Immature natural killer cell (primary cell): ENCODE results near the gene C6orf120. TPM values are rescaled to one million over a fixed set of nuclear protein-coding genes. Genes with fewer than 3 reads are reported as not detected.

Experiments used
- DNase-seq, 3 donors: peaks; one replicate each; pipeline ENCODE4 v3.0.0; 2022; ENCODE audit warnings: mixed read lengths in 1 of 3
- H3K27ac Mint-ChIP-seq, 6 donors: one replicate each; pipeline ENCODE4 v1.8.0; 2020; ENCODE audit warnings: mixed read lengths in 6 of 6, mild to moderate bottlenecking in 5 of 6, inconsistent platforms in 4 of 6, moderate library complexity in 3 of 6
- H3K27me3 Mint-ChIP-seq, 3 donors: one replicate each; pipeline ENCODE4 v1.8.0; 2020 to 2021; ENCODE audit warnings: low read depth in 3 of 3, mild to moderate bottlenecking in 3 of 3, mixed read lengths in 3 of 3, moderate library complexity in 3 of 3, inconsistent platforms in 1 of 3
- H3K36me3 Mint-ChIP-seq, 3 donors: one replicate each; pipeline ENCODE4 v1.8.0; 2020; ENCODE audit warnings: mixed read lengths in 3 of 3, inconsistent platforms in 2 of 3, mild to moderate bottlenecking in 2 of 3
- H3K4me1 Mint-ChIP-seq, 2 donors: one replicate each; pipeline ENCODE4 v1.8.0; 2020; ENCODE audit warnings: inconsistent platforms in 2 of 2, mild to moderate bottlenecking in 2 of 2, mixed read lengths in 2 of 2, moderate library complexity in 1 of 2
- H3K4me3 Mint-ChIP-seq, 5 donors: one replicate each; pipeline ENCODE4 v1.8.0; 2020; ENCODE audit warnings: mild to moderate bottlenecking in 5 of 5, mixed read lengths in 5 of 5, inconsistent platforms in 3 of 5, moderate library complexity in 3 of 5
- H3K9me3 Mint-ChIP-seq, 6 donors: one replicate each; pipeline ENCODE4 v1.8.0; 2020; ENCODE audit warnings: mild to moderate bottlenecking in 6 of 6, mixed read lengths in 6 of 6, inconsistent platforms in 4 of 6, moderate library complexity in 3 of 6
- polyA plus RNA-seq, 3 donors: library from polyadenylated mRNA; unstranded; fragments of 300-500 nt; fragmentation: Illumina TruSeq; gene quantifications; one replicate each; pipeline ENCODE4 v1.2.3, GENCODE V29; 2021

Gene C6orf120
- polyA plus RNA-seq = 10 to 100 TPM in 1 of 3 donors, 1 to 10 TPM in 2; 2.2 to 10.1 (median 4.9) TPM

- peaks cover 0 to 6% (median 2%) of the 10 kb centered on the region in 3 donors for H3K27me3 Mint-ChIP-seq
- H3K36me3 Mint-ChIP-seq = peaks cover 0 to 4% (median 0%) of the 10 kb centered on the region in 3 donors
- peaks cover 45 to 62% of the 10 kb centered on the region in 2 donors for H3K4me1 Mint-ChIP-seq
- peak; percentile 96 to 97 (median 97) for DNase-seq
- H3K4me3 Mint-ChIP-seq = peak within 1 kb of the TSS; percentile 90 to 93 (median 91)
- peaks cover 0 to 3% (median 0%) of the 10 kb centered on the region in 6 donors for H3K9me3 Mint-ChIP-seq
- peak within 1 kb of the TSS; percentile 88 to 95 (median 93) for H3K27ac Mint-ChIP-seq
Observed at GRCh38 chr6:169701954-169702839, at the start of gene C6orf120, which contains the start of gene WDR27. C6orf120 (plus strand) TSS chr6:169702126; CDS start chr6:169702460, 334 bp downstream. WDR27 (minus strand) TSS chr6:169702029; CDS start chr6:169689005, 13,024 bp downstream.

- H3K27me3 Mint-ChIP-seq = peaks cover 0 to 4% (median 3%) of the 10 kb centered on the region in 3 donors
- peaks cover 0 to 12% (median 2%) of the 10 kb centered on the region in 3 donors for H3K36me3 Mint-ChIP-seq
- H3K9me3 Mint-ChIP-seq = no peaks in the 10 kb centered on the region
- peaks cover 17 to 21% of the 10 kb centered on the region in 2 donors for H3K4me1 Mint-ChIP-seq
- H3K4me3 Mint-ChIP-seq = no peak overlapping the region
- H3K27ac Mint-ChIP-seq = no peak overlapping the region
- no peak for DNase-seq
Observed at GRCh38 chr6:169652896-169653295, 49.0 kb upstream of the C6orf120 start.

DNA sequence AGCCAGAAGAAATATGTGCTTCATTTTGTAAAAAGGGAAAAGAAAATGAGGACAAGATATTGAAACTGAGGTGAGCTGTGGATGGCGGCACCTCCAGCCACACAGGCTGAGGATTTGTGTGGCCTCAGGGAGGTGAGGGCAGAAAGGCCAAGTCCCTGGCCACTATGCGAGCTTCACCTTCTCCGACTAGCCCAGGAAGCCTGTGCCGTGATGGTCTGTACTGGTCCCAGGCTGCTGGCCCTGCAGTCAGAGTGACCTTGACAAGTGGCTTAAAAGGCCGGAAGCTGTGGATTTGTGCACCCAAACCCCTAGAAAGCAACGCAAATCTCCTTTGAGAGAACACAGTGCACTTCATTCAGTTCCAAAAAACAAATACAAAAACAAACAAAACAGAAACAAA is 48.2 kb upstream of the C6orf120 start:
- peaks cover 0 to 4% (median 3%) of the 10 kb centered on the region in 3 donors for H3K27me3 Mint-ChIP-seq
- peaks cover 0 to 12% (median 6%) of the 10 kb centered on the region in 3 donors for H3K36me3 Mint-ChIP-seq
- H3K4me3 Mint-ChIP-seq = peak overlapping the region; percentile 91 to 95 (median 93)
- no peaks in the 10 kb centered on the region for H3K9me3 Mint-ChIP-seq
- H3K4me1 Mint-ChIP-seq = peaks cover 17 to 21% of the 10 kb centered on the region in 2 donors
- H3K27ac Mint-ChIP-seq = peak overlapping the region; percentile 85 to 94 (median 92)
- no peak for DNase-seq

DNA sequence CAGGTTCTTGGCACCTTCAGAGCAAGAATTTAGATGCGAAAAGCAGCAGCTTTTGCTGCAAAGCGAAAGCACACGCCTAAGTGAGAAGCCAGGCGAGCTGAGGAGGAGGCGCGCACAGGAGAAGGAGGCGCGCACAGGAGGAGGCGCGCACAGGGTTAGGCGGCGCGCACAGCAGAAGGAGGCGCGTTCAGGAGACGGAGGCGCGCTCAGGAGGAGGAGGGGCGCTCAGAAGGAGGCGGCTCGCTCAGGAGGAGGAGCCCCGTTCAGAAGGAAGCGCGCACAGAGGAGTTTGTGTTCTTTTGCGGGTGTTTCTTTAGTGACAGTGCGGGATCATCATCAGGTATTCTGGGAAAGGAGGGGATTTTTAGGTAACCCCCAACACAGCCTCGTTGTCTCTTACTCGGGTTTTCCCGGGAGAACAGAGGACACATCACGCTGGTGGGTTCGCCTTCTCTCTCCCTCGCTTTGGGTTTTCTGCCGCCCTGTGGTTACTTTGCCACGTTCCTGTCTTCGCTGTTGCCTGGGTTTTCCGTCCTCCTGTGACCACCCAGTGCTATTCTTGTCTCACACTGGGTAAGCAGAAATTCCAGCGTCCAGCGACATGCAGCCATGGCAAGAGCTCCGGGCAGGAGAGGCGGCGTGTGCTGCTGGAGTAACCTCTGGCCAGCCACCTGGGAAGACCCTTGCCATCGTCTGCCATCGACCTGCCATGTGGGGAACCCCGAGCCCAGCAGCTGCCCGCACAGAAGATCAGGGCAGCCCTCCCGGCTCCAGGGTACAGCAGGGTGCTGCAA is 47.1 kb upstream of the C6orf120 start:
- H3K4me1 Mint-ChIP-seq = peaks cover 17 to 21% of the 10 kb centered on the region in 2 donors
- H3K27me3 Mint-ChIP-seq = peaks cover 0 to 5% (median 3%) of the 10 kb centered on the region in 3 donors
- peaks cover 0 to 12% (median 11%) of the 10 kb centered on the region in 3 donors for H3K36me3 Mint-ChIP-seq
- peak overlapping the region; percentile 91 to 95 (median 93) for H3K4me3 Mint-ChIP-seq
- no peaks in the 10 kb centered on the region for H3K9me3 Mint-ChIP-seq
- peak overlapping the region; percentile 85 to 94 (median 92) for H3K27ac Mint-ChIP-seq
- DNase-seq = peak; percentile 74 to 81 (median 79)

DNA sequence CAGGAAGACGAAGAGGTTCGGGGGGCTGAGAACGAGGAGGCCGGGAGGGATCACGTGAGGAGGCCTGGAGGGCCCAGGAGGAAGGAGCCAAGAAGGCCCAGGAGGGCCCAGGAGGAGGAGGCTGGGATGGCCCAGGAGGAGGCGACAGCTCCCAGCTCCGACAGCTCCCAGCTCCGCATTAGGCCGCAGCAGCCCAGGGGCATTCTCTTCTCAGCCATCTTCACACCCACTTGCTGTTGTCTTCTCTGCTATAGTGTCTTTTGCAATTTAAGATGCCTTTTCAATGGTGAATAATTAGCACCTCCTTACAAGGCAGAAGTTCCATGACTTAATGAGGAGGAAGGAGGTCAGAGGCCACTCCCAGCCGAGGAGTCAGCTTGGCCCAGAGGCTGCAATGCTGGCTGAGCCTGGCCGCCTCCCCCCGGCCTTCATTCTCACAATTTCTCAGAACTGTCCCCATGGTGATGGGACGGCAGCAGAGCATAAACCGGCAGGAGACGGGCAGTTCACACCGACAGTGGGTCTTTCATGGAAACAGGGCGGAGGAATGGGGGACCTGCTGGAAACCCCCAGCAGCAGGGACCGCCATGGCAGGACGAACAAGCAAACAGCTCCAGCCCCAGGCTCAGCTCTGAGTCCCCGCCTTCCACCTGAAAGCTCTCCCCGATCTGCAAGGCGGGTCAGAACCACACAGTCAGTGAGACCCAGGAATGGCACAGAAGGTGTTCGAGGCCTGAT is 45.2 kb upstream of the C6orf120 start:
- Mint-ChIP-seq H3K27ac (peak overlapping the region in 1 of 6 donors; percentile 30), H3K4me3 (peak overlapping the region in 2 of 5 donors; percentile 28 to 43), H3K27me3 (peaks cover 0 to 4% (median 3%) of the 10 kb centered on the region in 3 donors), H3K9me3 (no peaks in the 10 kb centered on the region), H3K4me1 (peaks cover 17 to 21% of the 10 kb centered on the region in 2 donors), H3K36me3 (peaks cover 0 to 11% (median 10%) of the 10 kb centered on the region in 3 donors)
- DNase-seq = no peak

DNA sequence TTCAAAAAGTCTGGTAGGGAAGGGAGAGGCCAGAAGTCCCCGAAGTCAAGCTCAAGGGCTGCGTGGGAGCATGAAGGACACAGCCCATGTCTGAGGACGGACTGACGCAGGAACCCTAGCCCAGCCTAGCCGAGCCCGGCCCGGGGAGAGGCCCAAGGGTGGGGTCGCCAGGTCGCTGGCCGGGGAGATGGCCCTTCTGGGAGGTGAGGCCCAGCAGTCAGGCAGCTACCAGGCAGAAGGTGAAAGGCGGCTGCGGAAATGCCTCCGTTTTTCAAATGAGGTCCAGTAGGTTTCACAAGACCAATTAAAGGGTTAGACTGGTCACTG is 44.7 kb upstream of the C6orf120 start:
- Mint-ChIP-seq H3K4me3 (peak overlapping the region in 1 of 5 donors; percentile 28), H3K9me3 (no peaks in the 10 kb centered on the region), H3K27me3 (peaks cover 0 to 4% (median 3%) of the 10 kb centered on the region in 3 donors), H3K4me1 (peaks cover 17 to 21% of the 10 kb centered on the region in 2 donors), H3K27ac (peak overlapping the region in 1 of 6 donors; percentile 30), H3K36me3 (peaks cover 0 to 11% (median 10%) of the 10 kb centered on the region in 3 donors)
- no peak for DNase-seq

DNA sequence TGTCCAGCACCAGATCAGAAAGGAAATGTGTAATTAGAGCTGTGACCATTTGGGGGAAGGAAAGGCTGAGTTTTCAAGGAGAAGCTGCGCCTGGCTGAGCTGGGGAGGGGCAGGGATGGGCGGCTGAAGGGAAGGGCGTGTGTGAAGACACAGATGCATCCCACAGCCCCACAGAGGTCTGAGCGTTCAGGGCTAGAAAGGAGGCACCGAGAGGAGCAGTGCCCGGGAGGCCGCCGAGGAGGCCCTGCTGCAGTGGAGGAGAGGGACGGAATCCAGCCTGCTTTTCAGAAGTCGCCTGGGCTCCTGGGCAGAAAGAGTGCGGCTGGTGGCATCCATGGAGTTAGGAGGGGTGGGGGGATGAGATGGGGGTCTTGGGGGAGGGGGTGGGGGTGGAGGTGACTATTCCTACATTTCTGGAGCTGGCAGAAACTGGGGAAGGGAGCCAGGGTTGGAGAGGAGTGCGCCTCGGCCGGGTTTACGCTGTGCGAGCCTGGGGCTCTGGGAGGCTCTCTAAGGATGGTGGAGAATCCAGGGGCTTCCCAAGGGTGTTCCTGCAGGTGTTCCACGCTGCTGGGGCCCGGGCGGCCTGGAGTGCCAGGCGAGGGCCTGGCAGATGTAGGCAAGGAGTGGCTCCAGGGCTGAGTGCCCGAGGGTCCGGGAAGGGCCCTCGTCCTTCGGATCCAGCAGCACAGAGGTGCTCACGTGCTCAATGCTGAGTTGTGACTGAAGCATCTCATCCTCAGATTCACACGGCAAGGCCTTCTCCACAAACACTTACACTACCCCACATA is 41.9 kb upstream of the C6orf120 start:
- Mint-ChIP-seq H3K27ac (no peak overlapping the region), H3K4me3 (no peak overlapping the region), H3K36me3 (peaks cover 0 to 25% (median 18%) of the 10 kb centered on the region in 3 donors), H3K9me3 (no peaks in the 10 kb centered on the region), H3K4me1 (peaks cover 5 to 6% of the 10 kb centered on the region in 2 donors), H3K27me3 (peaks cover 0 to 4% (median 0%) of the 10 kb centered on the region in 3 donors)
- DNase-seq = no peak

- H3K27ac Mint-ChIP-seq = no peak overlapping the region
- H3K27me3 Mint-ChIP-seq = peaks cover 0 to 4% (median 0%) of the 10 kb centered on the region in 3 donors
- H3K4me1 Mint-ChIP-seq = no peaks in the 10 kb centered on the region
- H3K4me3 Mint-ChIP-seq = no peak overlapping the region
- H3K9me3 Mint-ChIP-seq = no peaks in the 10 kb centered on the region
- no peak for DNase-seq
- H3K36me3 Mint-ChIP-seq = peaks cover 0 to 25% (median 18%) of the 10 kb centered on the region in 3 donors
Observed at GRCh38 chr6:169660751-169661390, 41.1 kb upstream of the C6orf120 start.

DNA sequence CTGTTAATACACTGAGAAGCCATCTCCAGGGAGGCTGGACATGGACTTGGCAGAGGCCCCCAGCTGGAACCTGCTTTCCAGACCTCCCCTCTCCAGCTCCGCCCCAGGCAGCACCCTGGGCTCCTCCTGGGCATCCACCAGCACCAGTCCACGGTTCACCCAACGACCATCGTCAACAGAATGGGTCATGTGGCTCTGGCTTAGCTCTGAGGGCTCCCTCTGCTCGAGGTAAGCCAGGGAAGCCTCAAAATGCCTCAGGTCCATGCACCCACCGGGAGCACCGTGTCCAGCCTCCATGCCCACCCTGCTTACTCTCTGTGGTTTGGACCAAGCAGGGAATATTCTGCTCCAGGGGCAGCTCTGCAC is 40.6 kb upstream of the C6orf120 start:
- no peak overlapping the region for H3K4me3 Mint-ChIP-seq
- DNase-seq = no peak
- no peak overlapping the region for H3K27ac Mint-ChIP-seq
- H3K36me3 Mint-ChIP-seq = peaks cover 0 to 29% (median 15%) of the 10 kb centered on the region in 3 donors
- H3K9me3 Mint-ChIP-seq = no peaks in the 10 kb centered on the region
- H3K27me3 Mint-ChIP-seq = peaks cover 0 to 4% (median 0%) of the 10 kb centered on the region in 3 donors
- H3K4me1 Mint-ChIP-seq = no peaks in the 10 kb centered on the region

DNA sequence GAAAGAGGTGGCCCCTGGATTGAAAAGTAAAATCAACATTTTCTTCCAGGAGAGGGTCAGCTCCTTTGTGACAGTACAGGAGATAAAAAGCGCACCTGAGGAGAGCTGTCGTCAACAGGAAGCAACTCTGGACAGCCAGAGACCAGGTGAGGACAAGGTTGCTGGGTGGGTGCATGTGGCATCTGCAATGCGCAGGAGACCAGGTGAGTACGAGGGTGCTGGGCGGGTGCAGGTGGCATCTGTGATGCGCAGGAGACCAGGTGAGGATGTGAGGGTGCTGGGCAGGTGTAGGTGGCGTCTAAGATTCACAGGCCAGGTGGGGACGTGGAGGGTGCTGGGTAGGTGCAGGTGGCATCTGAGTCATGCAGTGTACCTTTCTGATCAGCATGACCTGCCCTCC is 38.5 kb upstream of the C6orf120 start:
- Mint-ChIP-seq H3K4me1 (no peaks in the 10 kb centered on the region), H3K4me3 (no peak overlapping the region), H3K27me3 (peaks cover 0 to 1% (median 0%) of the 10 kb centered on the region in 3 donors), H3K9me3 (no peaks in the 10 kb centered on the region), H3K36me3 (peaks cover 4 to 34% (median 11%) of the 10 kb centered on the region in 3 donors), H3K27ac (peak overlapping the region in 1 of 6 donors; percentile 19)
- no peak for DNase-seq

DNA sequence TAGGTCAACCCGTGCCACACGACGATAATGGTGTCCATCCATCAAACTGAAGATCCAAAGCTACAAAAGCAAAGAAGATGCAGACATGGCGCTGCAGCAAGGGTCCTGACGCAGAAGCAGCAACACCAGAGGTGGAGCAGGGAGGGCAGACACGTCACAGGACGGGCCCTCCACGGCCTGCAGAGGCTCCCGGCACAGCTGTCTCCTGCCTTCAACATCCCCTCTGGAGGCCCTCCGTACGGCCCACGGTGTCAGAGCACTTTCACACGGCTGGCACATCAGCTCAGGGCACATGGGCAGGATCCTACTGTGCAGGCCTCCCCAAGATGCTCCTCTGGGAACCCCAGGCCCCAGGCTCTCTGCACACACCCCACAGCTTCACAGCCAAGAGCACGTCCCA is 37.7 kb upstream of the C6orf120 start:
- Mint-ChIP-seq H3K27ac (no peak overlapping the region), H3K4me1 (no peaks in the 10 kb centered on the region), H3K9me3 (no peaks in the 10 kb centered on the region), H3K36me3 (peaks cover 4 to 33% (median 11%) of the 10 kb centered on the region in 3 donors), H3K4me3 (no peak overlapping the region), H3K27me3 (peaks cover 0 to 1% (median 0%) of the 10 kb centered on the region in 3 donors)
- DNase-seq = no peak

DNA sequence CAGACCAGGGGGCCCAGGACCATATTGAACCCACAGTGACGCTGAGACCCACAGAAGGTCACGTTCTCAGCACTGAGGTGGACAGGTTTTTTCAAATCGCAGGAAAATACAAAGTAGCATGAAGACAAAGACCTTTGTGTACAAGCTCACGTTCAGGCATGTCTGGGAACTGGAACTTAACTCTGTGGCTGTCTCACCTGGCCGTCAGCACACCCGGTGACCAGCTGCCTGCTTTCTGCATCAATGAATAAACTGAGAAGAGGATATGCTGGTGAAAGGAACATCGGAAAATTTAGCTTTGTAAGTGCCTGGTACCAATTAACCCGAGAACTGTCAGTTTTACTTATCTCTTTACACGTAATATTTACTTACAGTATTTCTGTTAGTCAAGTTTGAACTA is 36.6 kb upstream of the C6orf120 start:
- no peak for DNase-seq
- Mint-ChIP-seq H3K4me1 (peaks cover 0 to 2% of the 10 kb centered on the region in 2 donors), H3K4me3 (no peak overlapping the region), H3K36me3 (peaks cover 4 to 31% (median 11%) of the 10 kb centered on the region in 3 donors), H3K27me3 (peaks cover 0 to 1% (median 0%) of the 10 kb centered on the region in 3 donors), H3K27ac (no peak overlapping the region), H3K9me3 (no peaks in the 10 kb centered on the region)
